Activated CD4-positive, alpha-beta T cell treated with anti-CD3 and anti-CD28 coated beads, Interleukin-10, Interleukin-2, amounts not matched to agents 100 ng/mL and 50 ng/mL, durations not matched to agents 16 hours and 8 hours (primary cell): ENCODE results near the gene CHFR.
A peak's percentile ranks its signal among the peaks of the same experiment; 100 is the strongest.
"Not testable (repeated sequence)": the region's sequence is repeated elsewhere in the genome, so short reads cannot be mapped to it uniquely, and the experiment has no call there.

Experiments used
- DNase-seq: peaks from one replicate; pipeline ENCODE4 v3.0.0-alpha.2; 2020

CHFR gene

GRCh38 chr12:132839558-132840235 is 47.7 kb downstream of the CHFR start:
- DNase-seq, result no peak

DNA sequence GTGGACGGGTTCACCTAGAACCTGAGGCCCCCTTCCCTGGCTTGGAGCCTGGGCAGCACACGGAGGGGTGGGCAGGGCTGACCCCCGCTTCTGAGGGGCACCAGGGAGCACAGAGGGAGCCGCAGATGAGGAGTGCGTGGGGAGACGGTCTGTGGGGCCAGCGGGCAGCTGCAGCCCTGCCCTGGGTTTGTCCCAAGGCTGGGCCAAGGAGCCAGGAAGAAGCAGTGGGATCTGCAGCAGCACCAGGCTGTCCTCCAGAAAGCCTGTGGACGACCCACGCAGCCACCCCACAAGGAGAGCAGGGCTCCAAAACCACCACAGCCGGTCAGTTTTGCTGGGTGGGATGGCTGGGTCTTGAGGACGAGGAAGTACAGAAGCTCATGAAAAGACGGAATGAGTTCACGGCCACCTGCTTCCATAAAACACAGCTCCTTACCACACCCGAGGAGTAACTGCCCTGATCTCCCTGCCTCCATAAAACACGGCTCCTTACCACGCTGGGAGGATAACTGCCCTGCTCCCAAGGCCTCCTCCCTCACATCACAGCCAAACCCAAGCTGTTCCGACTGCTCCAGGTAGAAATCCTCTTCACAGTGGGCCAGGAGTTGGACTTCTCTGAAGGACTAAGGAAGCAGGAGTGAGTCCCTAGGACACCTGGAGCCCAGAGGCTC is 48.9 kb downstream of the CHFR start:
- no peak for DNase-seq

DNA sequence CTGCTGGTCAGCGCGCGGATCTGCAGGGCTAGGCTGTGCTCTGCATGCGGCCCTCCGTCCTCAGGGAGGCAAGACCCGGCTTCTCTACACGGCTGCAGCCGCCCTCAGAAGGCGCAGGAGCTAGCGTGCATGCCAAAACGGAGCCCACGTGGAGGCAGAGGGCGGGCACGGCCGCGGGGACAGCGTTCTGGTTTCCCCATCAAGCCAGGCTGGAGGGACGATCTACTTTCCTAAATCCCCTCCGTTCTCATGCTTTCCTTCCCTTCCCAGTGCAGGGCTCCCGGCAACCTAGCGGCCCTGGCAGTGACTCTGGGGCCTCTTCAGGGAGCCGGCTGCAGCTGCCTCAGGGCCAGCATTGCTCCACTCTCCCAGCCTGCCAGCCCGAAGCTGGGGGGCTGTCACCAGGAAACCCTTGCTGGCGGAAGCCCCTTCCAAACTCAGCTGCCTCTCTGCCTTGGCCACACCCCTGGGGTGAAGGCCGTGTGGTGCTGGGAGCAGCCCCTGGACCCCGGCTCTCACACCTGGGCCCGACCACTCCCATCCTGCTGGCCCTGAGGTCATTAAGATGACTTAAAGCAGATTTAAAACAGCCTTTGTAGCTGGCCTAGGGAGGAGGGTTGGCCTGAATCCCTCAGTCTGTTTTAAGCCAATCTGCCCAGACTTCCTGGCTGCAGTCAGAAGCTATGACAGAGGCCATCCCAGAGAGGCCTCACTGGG is 49.6 kb downstream of the CHFR start:
- no peak for DNase-seq

GRCh38 chr12:132836795-132837331 is 50.5 kb downstream of the CHFR start:
- no peak for DNase-seq

DNA sequence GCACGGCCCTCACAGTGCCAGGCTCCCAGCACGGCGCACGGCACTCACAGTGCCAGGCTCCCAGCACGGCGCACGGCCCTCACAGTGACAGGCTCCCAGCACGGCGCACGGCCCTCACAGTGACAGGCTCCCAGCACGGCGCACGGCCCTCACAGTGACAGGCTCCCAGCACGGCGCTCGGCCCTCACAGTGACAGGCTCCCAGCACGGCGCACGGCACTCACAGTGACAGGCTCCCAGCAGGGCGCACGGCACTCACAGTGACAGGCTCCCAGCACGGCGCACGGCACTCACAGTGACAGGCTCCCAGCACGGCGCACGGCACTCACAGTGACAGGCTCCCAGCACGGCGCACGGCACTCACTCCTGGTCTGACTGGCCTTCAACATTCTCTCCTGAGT is 51.2 kb downstream of the CHFR start:
- not testable (repeated sequence) for DNase-seq

DNA sequence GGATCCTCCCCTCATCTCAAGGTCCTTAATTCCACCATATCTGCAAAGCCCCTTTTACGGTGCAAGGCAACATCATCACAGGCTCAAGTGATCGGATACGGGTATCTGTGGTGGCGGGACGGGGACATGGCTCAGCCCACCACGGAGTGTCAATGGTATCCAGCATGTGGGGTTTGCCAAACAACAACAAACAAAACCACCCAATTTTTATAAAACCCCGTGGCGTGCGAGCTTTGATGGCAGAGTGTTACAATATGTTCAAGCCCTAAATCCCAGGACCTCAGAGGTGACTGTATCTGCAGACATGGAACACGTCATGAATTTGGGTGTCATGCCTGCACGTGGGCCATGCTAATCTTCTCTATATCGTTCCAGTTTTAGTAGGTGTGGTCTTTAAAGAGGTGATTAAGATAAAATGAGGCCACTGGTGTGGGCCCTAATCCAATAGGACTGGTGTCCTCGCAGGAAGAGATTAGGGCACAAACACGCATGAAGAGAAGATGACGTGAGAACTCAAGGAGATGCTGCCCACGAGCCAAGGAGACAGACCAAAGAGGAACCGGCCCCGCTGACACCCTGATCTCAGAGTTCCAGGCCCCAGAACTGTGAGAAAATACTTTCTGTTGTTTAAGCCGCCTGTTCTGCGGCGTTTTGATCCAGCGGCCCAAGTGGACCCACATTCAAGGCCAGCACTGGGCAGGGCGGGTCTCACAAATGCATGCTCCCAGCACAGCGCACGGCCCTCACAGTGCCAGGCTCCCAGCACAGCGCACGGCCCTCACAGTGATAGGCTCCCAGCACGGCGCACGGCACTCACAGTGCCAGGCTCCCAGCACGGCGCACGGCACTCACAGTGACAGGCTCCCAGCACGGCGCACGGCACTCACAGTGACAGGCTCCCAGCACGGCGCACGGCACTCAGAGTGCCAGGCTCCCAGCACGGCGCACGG is 52.1 kb downstream of the CHFR start:
- DNase-seq, result no peak

DNA sequence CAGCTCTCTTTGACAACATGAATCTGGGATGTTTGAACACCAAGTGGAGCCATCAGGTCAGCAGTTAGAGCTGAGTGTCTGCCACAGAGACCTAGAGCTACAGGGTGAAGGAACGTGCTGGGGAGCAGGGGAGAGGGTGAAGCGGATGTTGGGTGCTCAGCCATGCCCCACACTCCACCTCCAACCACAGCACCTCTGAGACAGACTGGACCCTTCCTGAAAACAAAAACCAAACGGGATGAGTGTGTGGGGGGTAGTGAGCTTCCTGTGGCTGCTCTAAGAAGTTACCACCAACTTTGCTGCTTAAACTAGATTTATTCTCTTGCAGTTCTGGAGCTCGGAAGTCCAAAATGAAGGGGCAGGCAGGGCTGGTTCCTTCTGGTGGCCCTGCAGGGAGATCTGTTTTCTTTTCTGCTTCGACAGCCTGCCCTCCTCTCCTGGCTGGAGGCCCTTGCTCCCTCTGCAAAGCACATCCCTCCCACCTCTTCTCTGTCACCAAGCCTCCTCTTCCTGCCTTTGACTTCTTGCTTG is 53.2 kb downstream of the CHFR start:
- DNase-seq, result peak; percentile 67

DNA sequence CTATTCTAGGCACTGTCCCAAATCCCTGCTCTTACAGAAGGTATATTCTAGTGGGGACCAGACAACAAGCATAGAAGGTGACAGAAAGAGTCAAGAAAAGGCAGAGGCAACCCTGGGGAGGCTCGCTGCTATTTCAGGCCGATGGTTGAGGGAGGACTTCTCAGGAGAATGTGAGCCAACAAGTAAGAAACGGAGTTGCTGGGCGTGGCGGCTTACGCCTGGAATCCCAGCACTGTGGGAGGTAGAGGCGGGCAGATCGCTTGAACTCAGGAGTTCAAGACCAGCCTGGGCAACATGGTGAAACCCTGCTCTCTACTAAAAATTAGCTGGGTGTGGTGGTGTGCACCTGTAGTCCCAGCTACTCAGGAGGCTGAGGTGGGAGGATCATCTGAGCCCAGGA is 54.1 kb downstream of the CHFR start:
- DNase-seq, result no peak

- DNase-seq, result no peak
Observed at GRCh38 chr12:132831771-132832170, 55.6 kb downstream of the CHFR start.

GRCh38 chr12:132828706-132829534 is 58.5 kb downstream of the CHFR start, which contains the start of gene GOLGA3:
Gene GOLGA3 (minus strand): TSS chr12:132828869. CDS start chr12:132822128, 6,741 bp downstream.
- DNase-seq, result peak; percentile 95

- peak; percentile 20 for DNase-seq
Observed at GRCh38 chr12:132827763-132828703, 59.4 kb downstream of the CHFR start.

DNA sequence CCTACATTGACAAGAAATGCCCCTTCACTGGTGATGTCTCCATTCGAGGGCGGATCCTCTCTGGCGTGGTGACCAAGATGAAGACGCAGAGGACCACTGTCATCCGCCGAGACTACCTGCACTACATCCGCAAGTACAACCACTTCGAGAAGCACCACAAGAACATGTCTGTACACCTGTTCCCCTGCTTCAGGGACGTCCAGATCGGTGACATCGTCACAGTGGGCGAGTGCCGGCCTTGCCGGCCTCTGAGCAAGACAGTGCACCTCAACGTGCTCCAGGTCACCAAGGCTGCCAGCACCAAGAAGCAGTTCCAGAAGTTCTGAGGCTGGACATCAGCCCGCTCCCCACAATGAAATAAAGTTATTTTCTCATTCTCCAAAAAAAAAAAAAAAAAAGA is 61.5 kb downstream of the CHFR start:
- no peak for DNase-seq

DNA sequence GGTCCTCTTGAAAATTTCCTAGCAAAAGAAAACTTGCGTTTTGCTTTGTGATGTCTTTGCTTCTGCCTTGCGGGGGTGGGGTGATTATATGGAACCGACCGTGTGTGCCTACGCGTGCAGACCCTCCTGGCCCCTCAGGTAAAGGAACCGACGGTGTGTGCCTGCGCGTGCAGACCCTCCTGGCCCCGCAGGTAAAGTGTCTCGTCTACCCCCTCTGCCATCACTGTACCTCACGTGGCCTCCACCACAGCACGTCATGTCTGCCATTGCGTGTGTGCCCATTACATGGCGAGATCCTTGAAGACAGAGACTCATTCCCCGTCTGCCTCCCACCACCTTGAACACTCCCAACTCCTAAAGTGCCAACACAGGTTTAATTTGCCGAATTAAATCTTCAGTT is 62.3 kb downstream of the CHFR start:
- no peak for DNase-seq

DNA sequence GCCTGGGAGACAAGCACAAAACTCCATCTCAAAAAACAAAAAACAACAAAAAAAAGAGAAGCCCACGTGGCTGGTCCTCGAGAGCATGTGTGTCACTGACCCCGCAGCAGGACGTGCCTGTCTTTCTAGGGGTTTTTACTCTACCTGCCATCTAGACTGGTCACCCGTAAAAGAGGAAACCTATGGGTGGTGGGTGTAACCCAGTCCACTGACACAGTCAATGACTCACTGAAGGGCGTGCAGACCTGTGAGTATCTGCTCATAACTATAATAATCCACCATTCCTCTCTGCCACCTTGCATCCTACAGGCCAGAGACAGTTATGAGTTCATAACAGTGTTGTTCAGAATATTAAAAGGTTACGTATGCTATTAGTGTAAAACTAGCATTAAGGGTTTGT is 63.4 kb downstream of the CHFR start:
- no peak for DNase-seq

- DNase-seq, result no peak
Observed at GRCh38 chr12:132818562-132818961, 68.8 kb downstream of the CHFR start.

- no peak for DNase-seq
Observed at GRCh38 chr12:132814232-132814631, 73.2 kb downstream of the CHFR start.

GRCh38 chr12:132813443-132813842 is 74.0 kb downstream of the CHFR start:
- DNase-seq, result no peak

DNA sequence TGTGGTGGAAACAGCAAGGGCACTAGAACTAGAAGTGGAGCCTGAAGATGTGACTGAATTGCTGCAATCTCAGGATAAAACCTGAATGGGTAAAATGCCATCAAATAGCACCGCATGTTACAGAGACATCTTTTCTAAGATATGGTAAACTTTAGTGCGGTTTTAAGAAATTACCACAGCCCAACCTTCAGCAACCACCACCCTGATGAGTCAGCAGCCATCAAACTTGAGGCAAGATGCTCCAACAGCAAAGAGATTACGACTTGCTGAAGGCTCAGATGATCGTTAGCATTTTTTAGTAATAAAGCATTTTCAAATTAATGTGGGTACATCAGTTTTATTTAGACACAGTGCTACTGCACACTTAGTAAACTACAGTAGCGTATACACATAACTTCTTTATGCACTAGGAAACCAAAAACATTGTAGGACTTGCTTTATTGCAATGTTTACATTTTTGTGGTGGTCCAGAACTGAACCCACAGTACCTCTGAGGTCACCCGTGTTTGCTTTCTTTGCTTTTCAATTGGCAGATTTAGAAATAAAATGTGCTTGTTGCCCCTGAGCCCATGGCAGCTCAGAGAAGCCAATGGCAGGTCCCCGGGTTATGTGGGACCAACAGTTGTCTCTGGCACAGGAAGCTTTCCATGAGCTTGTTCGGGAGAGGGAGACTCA is 74.6 kb downstream of the CHFR start:
- DNase-seq, result peak; percentile 39

DNA sequence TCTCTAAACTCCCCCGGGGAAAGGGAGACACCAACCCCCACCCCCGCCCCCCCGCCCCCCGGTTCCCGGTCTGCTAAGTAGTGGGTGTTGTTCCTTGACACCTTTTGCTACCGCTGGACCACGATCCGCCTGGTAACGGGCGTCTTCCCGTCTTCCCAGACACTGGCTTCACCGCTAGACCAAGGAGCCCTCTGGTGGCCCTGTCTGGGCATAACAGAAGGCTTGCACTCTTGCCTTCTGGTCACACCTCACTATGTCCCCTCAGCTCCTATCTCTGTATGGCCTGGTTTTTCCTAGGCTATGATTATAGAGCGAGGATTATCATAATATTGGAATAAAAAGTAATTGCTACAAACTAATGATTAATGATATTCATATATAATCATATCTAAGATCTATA is 78.0 kb downstream of the CHFR start:
- DNase-seq, result peak; percentile 34
